ENCODE results near the gene MALL. TPM values are rescaled to one million over a fixed set of nuclear protein-coding genes. Genes with fewer than 3 reads are reported as not detected.
A peak's percentile ranks its signal among the peaks of the same experiment; 100 is the strongest.

The MALL gene
- total and polyA plus RNA-seq, 2 of the 13 experiments (the other 11 are each of a cell fraction or from before 2014, with no cell fraction given): not detected

DNA sequence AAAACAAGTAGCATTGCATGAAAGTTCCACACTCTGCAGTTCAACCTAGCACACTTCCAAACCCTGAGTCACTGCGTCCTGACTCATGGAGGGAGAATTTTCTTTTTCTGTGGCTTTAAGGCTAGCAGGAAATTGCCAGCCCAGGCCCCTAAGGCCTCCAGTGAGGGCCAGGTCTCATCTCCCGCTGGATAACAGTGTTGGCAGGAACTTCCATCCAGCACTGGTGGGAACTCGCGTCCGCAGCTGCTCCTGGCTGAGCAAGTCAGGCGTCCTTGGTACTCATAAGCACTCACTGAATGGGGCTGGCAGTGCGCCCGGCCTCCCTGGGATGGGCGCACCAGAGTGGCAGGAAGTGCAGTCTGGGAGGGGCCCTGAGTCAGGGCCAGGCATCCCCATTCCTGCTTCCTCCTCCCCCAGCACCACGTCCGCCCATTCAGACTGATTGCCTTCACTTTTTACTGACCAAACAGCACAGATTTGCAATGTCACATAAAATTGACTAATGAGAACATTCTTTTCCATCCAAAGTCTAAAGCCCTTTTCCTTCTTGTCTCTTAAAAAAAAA lies 14.3 kb downstream of the MALL start (continued):
- TF ChIP-seq ZNF225 (CRISPR knock-in tag; IDR thresholded peaks at IDR 0.05) (no peak), POLR2G (IDR thresholded peaks at IDR 0.05; ENCODE audit: low read depth, low read length) (peak; percentile 53), ZNF326 (CRISPR knock-in tag; IDR thresholded peaks at IDR 0.05; ENCODE audit: borderline replicate concordance) (no peak), ISX (CRISPR knock-in tag; conservative IDR thresholded peaks at IDR 0.05) (no peak), CCDC6 (CRISPR knock-in tag; IDR thresholded peaks at IDR 0.05) (no peak), ZNF646 (CRISPR knock-in tag; IDR thresholded peaks at IDR 0.05) (no peak), KLF12 (CRISPR knock-in tag; IDR thresholded peaks at IDR 0.05; ENCODE audit: borderline replicate concordance) (no peak), THAP8 (CRISPR knock-in tag; IDR thresholded peaks at IDR 0.05; ENCODE audit: borderline replicate concordance) (no peak), PATZ1 (CRISPR knock-in tag; IDR thresholded peaks at IDR 0.05) (peak; percentile 88)
- TF ChIP-seq, protein P1, sequence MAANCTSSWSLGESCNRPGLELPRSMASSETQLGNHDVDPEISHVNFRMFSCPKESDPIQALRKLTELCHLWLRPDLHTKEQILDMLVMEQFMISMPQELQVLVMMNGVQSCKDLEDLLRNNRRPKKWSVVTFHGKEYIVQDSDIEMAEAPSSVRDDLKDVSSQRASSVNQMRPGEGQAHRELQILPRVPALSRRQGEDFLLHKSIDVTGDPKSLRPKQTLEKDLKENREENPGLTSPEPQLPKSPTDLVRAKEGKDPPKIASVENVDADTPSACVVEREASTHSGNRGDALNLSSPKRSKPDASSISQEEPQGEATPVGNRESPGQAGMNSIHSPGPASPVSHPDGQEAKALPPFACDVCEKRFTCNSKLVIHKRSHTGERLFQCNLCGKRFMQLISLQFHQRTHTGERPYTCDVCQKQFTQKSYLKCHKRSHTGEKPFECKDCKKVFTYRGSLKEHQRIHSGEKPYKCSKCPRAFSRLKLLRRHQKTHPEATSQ (CRISPR knock-in tag; IDR thresholded peaks at IDR 0.05; ENCODE audit: borderline replicate concordance): no peak
- TF ChIP-seq, protein P2, sequence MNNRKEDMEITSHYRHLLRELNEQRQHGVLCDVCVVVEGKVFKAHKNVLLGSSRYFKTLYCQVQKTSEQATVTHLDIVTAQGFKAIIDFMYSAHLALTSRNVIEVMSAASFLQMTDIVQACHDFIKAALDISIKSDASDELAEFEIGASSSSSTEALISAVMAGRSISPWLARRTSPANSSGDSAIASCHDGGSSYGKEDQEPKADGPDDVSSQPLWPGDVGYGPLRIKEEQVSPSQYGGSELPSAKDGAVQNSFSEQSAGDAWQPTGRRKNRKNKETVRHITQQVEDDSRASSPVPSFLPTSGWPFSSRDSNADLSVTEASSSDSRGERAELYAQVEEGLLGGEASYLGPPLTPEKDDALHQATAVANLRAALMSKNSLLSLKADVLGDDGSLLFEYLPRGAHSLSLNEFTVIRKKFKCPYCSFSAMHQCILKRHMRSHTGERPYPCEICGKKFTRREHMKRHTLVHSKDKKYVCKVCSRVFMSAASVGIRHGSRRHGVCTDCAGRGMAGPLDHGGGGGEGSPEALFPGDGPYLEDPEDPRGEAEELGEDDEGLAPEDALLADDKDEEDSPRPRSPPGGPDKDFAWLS (CRISPR knock-in tag; IDR thresholded peaks at IDR 0.05; ENCODE audit: borderline replicate concordance): no peak
- TF ChIP-seq, protein P3, sequence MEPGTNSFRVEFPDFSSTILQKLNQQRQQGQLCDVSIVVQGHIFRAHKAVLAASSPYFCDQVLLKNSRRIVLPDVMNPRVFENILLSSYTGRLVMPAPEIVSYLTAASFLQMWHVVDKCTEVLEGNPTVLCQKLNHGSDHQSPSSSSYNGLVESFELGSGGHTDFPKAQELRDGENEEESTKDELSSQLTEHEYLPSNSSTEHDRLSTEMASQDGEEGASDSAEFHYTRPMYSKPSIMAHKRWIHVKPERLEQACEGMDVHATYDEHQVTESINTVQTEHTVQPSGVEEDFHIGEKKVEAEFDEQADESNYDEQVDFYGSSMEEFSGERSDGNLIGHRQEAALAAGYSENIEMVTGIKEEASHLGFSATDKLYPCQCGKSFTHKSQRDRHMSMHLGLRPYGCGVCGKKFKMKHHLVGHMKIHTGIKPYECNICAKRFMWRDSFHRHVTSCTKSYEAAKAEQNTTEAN (CRISPR knock-in tag; conservative IDR thresholded peaks at IDR 0.05): no peak
- TF ChIP-seq, protein P4, sequence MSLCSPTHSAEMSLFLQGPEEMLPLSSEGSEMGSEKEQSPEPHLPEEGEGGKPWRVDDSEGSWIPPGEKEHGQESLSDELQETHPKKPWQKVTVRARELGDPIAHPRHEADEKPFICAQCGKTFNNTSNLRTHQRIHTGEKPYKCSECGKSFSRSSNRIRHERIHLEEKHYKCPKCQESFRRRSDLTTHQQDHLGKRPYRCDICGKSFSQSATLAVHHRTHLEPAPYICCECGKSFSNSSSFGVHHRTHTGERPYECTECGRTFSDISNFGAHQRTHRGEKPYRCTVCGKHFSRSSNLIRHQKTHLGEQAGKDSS (CRISPR knock-in tag; IDR thresholded peaks at IDR 0.05; ENCODE audit: borderline replicate concordance, low read depth): peak; percentile 46; the same call in 1 of the 2 replicates
